HepG2 (cell line): ENCODE results near the gene MYORG. TPM values are rescaled to one million over a fixed set of nuclear protein-coding genes. Genes with fewer than 3 reads are reported as not detected.

ENCODE experiments used
- ATAC-seq: fragments of 200-7000 bp; cut with Tn5 transposase; 3 replicates; pipeline ENCODE4 v1.9.1; 2020; ENCODE audit warnings: mild to moderate bottlenecking, moderate library complexity
- BruUV-seq: library from RNA; stranded (reverse); fragments of 400-500 nt; replicated peaks from 2 replicates; lab custom pipeline; 2021; lab: Mats Ljungman, UMichigan
- CTCF ChIA-PET: fragments of 300-600 bp; formaldehyde crosslinking; extraction: SDS; loops from one replicate; lab custom pipeline; 2021; ENCODE audit warnings: low total read pairs, inconsistent platforms, low intra/inter-chr PET ratio; lab: Yijun Ruan, JAX
- POLR2A ChIA-PET: fragments of 350-600 bp; sonication (Branson Sonifier 250); formaldehyde crosslinking; loops from one replicate; lab custom pipeline; 2020; ENCODE audit warnings: antibody characterized with exemption, inconsistent platforms; lab: Yijun Ruan, JAX
- DNase-seq: peaks from one replicate; pipeline ENCODE4 v3.0.0-alpha.2; 2015; ENCODE audit warnings: low spot score
- FAIRE-seq: peaks from 3 replicates; lab custom pipeline; 2011; peaks lifted over from hg19 to GRCh38; lab: Jason Lieb, UNC
- H2AFZ ChIP-seq: one replicate; pipeline ENCODE4 v1.6.1; 2011; ENCODE audit warnings: low read length, inconsistent platforms
- H3K27ac ChIP-seq: fragments of 300-600 bp; 3 replicates; pipeline ENCODE4 v1.8.0; 2011; ENCODE audit warnings: mixed run types, mild to moderate bottlenecking, mixed read lengths, low read length, inconsistent platforms; ENCODE audit not compliant: insufficient read depth; ENCODE audit errors: extremely low read length
- H3K27me3 ChIP-seq, 2 experiments: fragments of 200-600 bp in 1 of 2; 2 replicates in 1 of 2; 3 replicates in 1 of 2; pipeline versions ENCODE4 v1.6.0 to v1.8.0; 2011; ENCODE audit warnings: low read length in 2 of 2, mild to moderate bottlenecking in 2 of 2, moderate library complexity in 2 of 2, inconsistent platforms in 1 of 2; ENCODE audit not compliant: insufficient read depth in 2 of 2, control insufficient read depth in 1 of 2
- H3K36me3 ChIP-seq, 2 experiments: fragments of 200-600 bp in 1 of 2; replicated peaks in 1 of 2; 2 replicates in 1 of 2; 3 replicates in 1 of 2; pipeline versions ENCODE4 v1.5.1 to v1.8.0; 2011; ENCODE audit warnings: low read length in 2 of 2, inconsistent platforms in 1 of 2; ENCODE audit not compliant: insufficient read depth in 2 of 2, control insufficient read depth in 1 of 2
- H3K4me1 ChIP-seq: 2 replicates; pipeline ENCODE4 v1.5.1; 2012; ENCODE audit warnings: low read length, inconsistent platforms; ENCODE audit not compliant: insufficient read depth
- H3K4me2 ChIP-seq: 2 replicates; pipeline ENCODE4 v1.6.0; 2011; ENCODE audit warnings: low read depth, low read length, inconsistent platforms
- H3K4me3 ChIP-seq, 3 experiments: fragments of 200-600 bp in 1 of 3; sonication (generic), shearing (Covaris generic) in 1 of 3; replicated peaks in 1 of 3; 2 replicates each; pipeline ENCODE4 v1.5.1; 2011 to 2016; ENCODE audit warnings: low read length in 3 of 3, inconsistent platforms in 2 of 3, low read depth in 2 of 3, mild to moderate bottlenecking in 2 of 3, control low read depth in 1 of 3, mixed read lengths in 1 of 3; ENCODE audit not compliant: insufficient read depth in 1 of 3
- H3K79me2 ChIP-seq: one replicate; pipeline ENCODE4 v1.6.1; 2011; ENCODE audit warnings: low read length, inconsistent platforms; ENCODE audit not compliant: insufficient read depth
- H3K9ac ChIP-seq: 2 replicates; pipeline ENCODE4 v1.6.0; 2011; ENCODE audit warnings: mild to moderate bottlenecking, low read depth, low read length, inconsistent platforms; ENCODE audit not compliant: insufficient read depth
- H3K9me3 ChIP-seq: 2 replicates; pipeline ENCODE4 v1.5.1; 2012; ENCODE audit warnings: mild to moderate bottlenecking, low read length
- H4K20me1 ChIP-seq: 2 replicates; pipeline ENCODE4 v1.6.0; 2011; ENCODE audit warnings: inconsistent platforms, mild to moderate bottlenecking, low read length, moderate library complexity; ENCODE audit not compliant: insufficient read depth
- CEBPZ ChIP-seq: IDR thresholded peaks from 2 replicates; pipeline ENCODE4 v1.6.1; 2012; ENCODE audit warnings: low read length, improper control_type of control experiment
- NPAS2 ChIP-seq: sonication (generic); formaldehyde crosslinking; IDR thresholded peaks from 2 replicates; pipeline ENCODE4 v1.8.0; 2022; ENCODE audit warnings: mild to moderate bottlenecking, missing genetic modification reagents, borderline replicate concordance
- RBFOX2 ChIP-seq: fragments of 200-400 bp; formaldehyde crosslinking; IDR thresholded peaks from 2 replicates; pipeline ENCODE4 v1.6.1; 2017; ENCODE audit warnings: low read depth, mild to moderate bottlenecking, low read length
- RFXAP ChIP-seq: sonication (generic); formaldehyde crosslinking; IDR thresholded peaks from 2 replicates; pipeline ENCODE4 v1.4.0; 2020; ENCODE audit warnings: missing genetic modification reagents, borderline replicate concordance
- SAFB2 ChIP-seq: sonication (generic); formaldehyde crosslinking; IDR thresholded peaks from 2 replicates; pipeline ENCODE4 v1.5.1; 2020; ENCODE audit warnings: missing genetic modification reagents, low read depth, mild to moderate bottlenecking, borderline replicate concordance
- TCF12 ChIP-seq, 2 experiments: fragments of 450-650 bp in 1 of 2; sonication (generic) in 1 of 2; formaldehyde crosslinking in 1 of 2; IDR thresholded peaks; 2 replicates each; pipeline versions ENCODE4 v1.6.1 to v1.8.0; 2017 to 2022; ENCODE audit warnings: antibody characterized with exemption in 1 of 2, mild to moderate bottlenecking in 1 of 2, missing genetic modification reagents in 1 of 2, moderate library complexity in 1 of 2
- TRIM24 ChIP-seq: sonication (generic); formaldehyde crosslinking; IDR thresholded peaks from 2 replicates; pipeline ENCODE4 v1.8.0; 2022; ENCODE audit warnings: mild to moderate bottlenecking, missing genetic modification reagents
- ZBTB21 ChIP-seq: sonication (generic); formaldehyde crosslinking; IDR thresholded peaks from 2 replicates; pipeline ENCODE4 v1.4.0; 2020; ENCODE audit warnings: missing genetic modification reagents
- ZFP41 ChIP-seq: sonication (generic); formaldehyde crosslinking; IDR thresholded peaks from 2 replicates; pipeline ENCODE4 v1.4.0; 2020; ENCODE audit warnings: mild to moderate bottlenecking, missing genetic modification reagents, borderline replicate concordance
- ZNF34 ChIP-seq: sonication (generic); formaldehyde crosslinking; IDR thresholded peaks from 2 replicates; pipeline ENCODE4 v1.4.0; 2020; ENCODE audit warnings: mild to moderate bottlenecking, missing genetic modification reagents, borderline replicate concordance
- ZNF484 ChIP-seq: sonication (generic); formaldehyde crosslinking; IDR thresholded peaks from 2 replicates; pipeline ENCODE4 v1.5.1; 2020; ENCODE audit warnings: mild to moderate bottlenecking, low read depth, missing genetic modification reagents, borderline replicate concordance
- ZNF660 ChIP-seq: sonication (generic); formaldehyde crosslinking; IDR thresholded peaks from 2 replicates; pipeline ENCODE4 v1.5.1; 2020; ENCODE audit warnings: mild to moderate bottlenecking, low read depth, missing genetic modification reagents, borderline replicate concordance
- ZNF790 ChIP-seq: sonication (generic); formaldehyde crosslinking; IDR thresholded peaks from 2 replicates; pipeline ENCODE4 v1.8.0; 2022; ENCODE audit warnings: missing genetic modification reagents, mild to moderate bottlenecking, borderline replicate concordance
- WGBS: methylation state at CpG from one replicate; pipeline ENCODE4 v1.1.6; 2017; ENCODE audit warnings: low lambda C conversion rate; 5-methylcytosine and 5-hydroxymethylcytosine counted together
- in situ Hi-C: cut with HindIII; loops from 2 replicates; pipeline ENCODE4 v1.10.0; 2017; ENCODE audit warnings: low pct_unique_long_range_greater_than_20kb; ENCODE audit not compliant: extremely low pct_ligation_motif_present
- intact Hi-C: fragments of 100-400 bp; cut with micrococcal nuclease; formaldehyde crosslinking; loops from one replicate; pipeline ENCODE4 v1.10.0; 2022; ENCODE audit not compliant: unreplicated experiment
- polyA plus RNA-seq, 8 experiments: library from polyadenylated mRNA; depleted of rRNA in 3 of 8; stranded (reverse) in 7 of 8; unstranded in 1 of 8; fragments of >200 nt; fragmentation: Illumina TruSeq in 4 of 8; extraction: Trizol in 4 of 8; gene quantifications; 2 replicates each; pipeline versions ENCODE4 v1.2.1 to v1.2.3, GENCODE V29; 2011 to 2016; ENCODE audit warnings: low read depth in 4 of 8, missing spikeins in 1 of 8, mixed read lengths in 1 of 8; ENCODE audit not compliant: insufficient read depth in 1 of 8
- total RNA-seq, 5 experiments: library from RNA; depleted of rRNA; stranded (reverse); fragments of >200 nt; fragmentation: Illumina TruSeq; extraction: Trizol; gene quantifications; 2 replicates each; pipeline ENCODE4 v1.2.3, GENCODE V29; 2016; ENCODE audit warnings: low read depth in 1 of 5
- TF ChIP-seq, protein P1 (sequence below): sonication (generic); formaldehyde crosslinking; IDR thresholded peaks from 2 replicates; pipeline ENCODE4 v1.4.0; 2020; ENCODE audit warnings: missing genetic modification reagents, mild to moderate bottlenecking, borderline replicate concordance

Gene MYORG
- total and polyA plus RNA-seq, 2 of the 13 experiments (the other 11 are each of a cell fraction or from before 2014, with no cell fraction given) = 11.1 to 22.4 TPM

- FAIRE-seq (peak; percentile 99), DNase-seq (peak; percentile 100), ATAC-seq (peak; percentile 96)
- ChIA-PET POLR2A (no interaction called here), CTCF (interaction anchor here (7.1 kb wide), 1 partner anchor 49 kb away, joined by 143 read pairs; the partner anchor contains the start of gene MYORG)
- Histone ChIP-seq H3K4me3 (peak within 1 kb of the TSS; percentile 83 to 94 (median 89)), H3K9ac (peak within 1 kb of the TSS; percentile 95), H4K20me1 (no peaks in the 10 kb centered on the region), H2AFZ (peak within 1 kb of the TSS; percentile 66), H3K4me1 (peaks cover 50% of the 10 kb centered on the region), H3K9me3 (no peaks in the 10 kb centered on the region), H3K79me2 (peaks cover 9% of the 10 kb centered on the region), H3K4me2 (peak within 1 kb of the TSS; percentile 80), H3K27me3 (no peaks in the 10 kb centered on the region; a peak in 1 of 5 replicates), H3K36me3 (no peaks in the 10 kb centered on the region), H3K27ac (peak within 1 kb of the TSS; percentile 89)
- intact Hi-C loops (no loop called here), in situ Hi-C loops (no loop called here)
- WGBS = 3% methylated on average over 27 of the region's 64 CpGs
- no TSS peak for BruUV-seq
- 0 out of 2 replicates have a peak, but pooled peaks have one; percentile 43 for TF ChIP-seq ZNF34 (CRISPR knock-in tag)
- peak; percentile 72; the same call in 1 of the 2 replicates for TF ChIP-seq RFXAP (CRISPR knock-in tag)
- no peak for TF ChIP-seq ZBTB21 (CRISPR knock-in tag)
- TF ChIP-seq, protein P1, sequence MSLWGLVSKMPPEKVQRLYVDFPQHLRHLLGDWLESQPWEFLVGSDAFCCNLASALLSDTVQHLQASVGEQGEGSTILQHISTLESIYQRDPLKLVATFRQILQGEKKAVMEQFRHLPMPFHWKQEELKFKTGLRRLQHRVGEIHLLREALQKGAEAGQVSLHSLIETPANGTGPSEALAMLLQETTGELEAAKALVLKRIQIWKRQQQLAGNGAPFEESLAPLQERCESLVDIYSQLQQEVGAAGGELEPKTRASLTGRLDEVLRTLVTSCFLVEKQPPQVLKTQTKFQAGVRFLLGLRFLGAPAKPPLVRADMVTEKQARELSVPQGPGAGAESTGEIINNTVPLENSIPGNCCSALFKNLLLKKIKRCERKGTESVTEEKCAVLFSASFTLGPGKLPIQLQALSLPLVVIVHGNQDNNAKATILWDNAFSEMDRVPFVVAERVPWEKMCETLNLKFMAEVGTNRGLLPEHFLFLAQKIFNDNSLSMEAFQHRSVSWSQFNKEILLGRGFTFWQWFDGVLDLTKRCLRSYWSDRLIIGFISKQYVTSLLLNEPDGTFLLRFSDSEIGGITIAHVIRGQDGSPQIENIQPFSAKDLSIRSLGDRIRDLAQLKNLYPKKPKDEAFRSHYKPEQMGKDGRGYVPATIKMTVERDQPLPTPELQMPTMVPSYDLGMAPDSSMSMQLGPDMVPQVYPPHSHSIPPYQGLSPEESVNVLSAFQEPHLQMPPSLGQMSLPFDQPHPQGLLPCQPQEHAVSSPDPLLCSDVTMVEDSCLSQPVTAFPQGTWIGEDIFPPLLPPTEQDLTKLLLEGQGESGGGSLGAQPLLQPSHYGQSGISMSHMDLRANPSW (CRISPR knock-in tag) = 0 out of 2 replicates have a peak, but pooled peaks have one; percentile 26
- TF ChIP-seq NPAS2 (CRISPR knock-in tag) = no peak
- TF ChIP-seq TCF12 (IDR thresholded peaks at IDR 0.05) = no peak
- TF ChIP-seq TCF12 (CRISPR knock-in tag; IDR thresholded peaks at IDR 0.05) = peak; percentile 40; the same call in 1 of the 2 replicates
- TF ChIP-seq ZFP41 (CRISPR knock-in tag) = no peak
- peak; percentile 45; the same call in 1 of the 2 replicates for TF ChIP-seq RBFOX2
- no peak for TF ChIP-seq ZNF660 (CRISPR knock-in tag)
- no peak; the same call in 1 of the 2 replicates for TF ChIP-seq SAFB2 (CRISPR knock-in tag)
- 0 out of 2 replicates have a peak, but pooled peaks have one; percentile 11 for TF ChIP-seq ZNF790 (CRISPR knock-in tag)
- 0 out of 2 replicates have a peak, but pooled peaks have one; percentile 29 for TF ChIP-seq CEBPZ
- TF ChIP-seq ZNF484 (CRISPR knock-in tag) = no peak
- TF ChIP-seq TRIM24 (CRISPR knock-in tag) = no peak
These were observed 47.5 kb downstream of the MYORG start, which contains the start of the genes KIF24 and NUDT2 for GRCh38 chr9:34328987-34329832. KIF24 (minus strand) TSS chr9:34329268; CDS start chr9:34311346, 17,922 bp downstream. NUDT2 (plus strand) TSS chr9:34329569; CDS start chr9:34339040, 9,471 bp downstream.
